HG03095 (cell line): ENCODE measurements around the gene CSNK1E.

Experiments
- ATAC-seq: cut with Tn5 transposase; IDR thresholded peaks from one replicate; pipeline ENCODE4 v1.9.1; 2021; ENCODE audit warnings: moderate library complexity; ENCODE audit not compliant: unreplicated experiment

CSNK1E gene

DNA sequence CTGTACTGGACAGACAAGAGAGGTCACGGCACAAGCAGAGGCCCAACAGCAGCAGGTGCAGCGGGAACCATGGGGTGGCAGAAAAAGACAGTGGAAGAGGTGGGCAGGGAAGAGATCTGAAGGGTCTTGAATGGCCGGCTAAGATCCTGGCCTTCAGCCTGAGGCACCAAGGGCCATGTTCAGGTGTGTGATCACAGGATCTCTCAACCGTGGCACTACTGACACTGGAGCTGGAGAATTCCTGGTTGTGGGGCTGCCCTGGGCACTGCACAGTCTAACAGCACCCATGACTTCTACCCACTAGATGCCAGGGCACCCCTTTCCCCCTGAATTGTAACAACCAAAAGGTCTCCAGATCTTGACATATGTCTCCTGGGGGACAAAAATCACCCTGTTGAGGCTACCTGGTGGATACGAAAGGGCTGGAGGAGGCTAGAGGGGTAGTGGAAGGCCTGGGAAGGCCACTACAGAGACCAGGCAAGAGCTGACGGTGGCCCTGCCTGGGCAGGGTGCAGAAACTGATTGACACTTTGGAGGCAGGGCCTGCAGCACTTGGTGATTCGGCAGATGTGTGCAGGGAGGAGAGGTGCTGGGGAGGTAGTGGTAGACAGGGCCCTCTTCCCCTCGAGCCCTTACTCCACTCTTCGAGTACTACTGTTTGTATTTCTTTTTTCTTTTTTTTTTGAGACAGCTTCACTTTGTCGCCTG lies 8.3 kb downstream of the CSNK1E start:
- ATAC-seq = no peak

GRCh38 chr22:38305471-38306448 lies 11.5 kb downstream of the CSNK1E start:
- ATAC-seq = peak; percentile 68

GRCh38 chr22:38304526-38304925 lies 12.7 kb downstream of the CSNK1E start:
- no peak for ATAC-seq

- no peak for ATAC-seq
Observed at GRCh38 chr22:38303974-38304373, 13.3 kb downstream of the CSNK1E start.

DNA sequence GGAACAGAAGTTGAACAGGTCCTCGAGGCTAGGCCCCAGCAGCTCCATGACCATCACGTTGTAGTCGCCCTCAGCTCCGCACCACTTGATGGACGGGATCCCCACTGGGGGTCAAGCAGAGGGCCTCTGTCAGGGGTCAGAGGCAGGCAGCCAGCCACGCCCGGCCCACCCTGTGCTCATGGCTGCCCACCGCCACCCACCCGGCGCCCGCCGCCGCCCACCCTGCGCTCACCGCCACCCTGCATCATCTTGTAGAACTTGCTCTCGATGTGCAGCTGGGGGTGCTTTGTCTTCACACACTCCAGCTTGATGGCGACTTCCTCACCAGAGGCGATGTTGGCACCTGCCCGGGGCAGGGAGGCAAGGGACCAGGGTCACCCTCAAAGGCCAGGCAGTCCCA lies 14.3 kb downstream of the CSNK1E start:
- no peak for ATAC-seq

- ATAC-seq = no peak
Observed at GRCh38 chr22:38300946-38301345, 16.3 kb downstream of the CSNK1E start.

- no peak for ATAC-seq
Observed at GRCh38 chr22:38300197-38300945, 16.9 kb downstream of the CSNK1E start.

GRCh38 chr22:38299770-38300102 lies 17.5 kb downstream of the CSNK1E start:
- ATAC-seq = no peak

- no peak for ATAC-seq
Observed at GRCh38 chr22:38298312-38299005, 18.8 kb downstream of the CSNK1E start.

DNA sequence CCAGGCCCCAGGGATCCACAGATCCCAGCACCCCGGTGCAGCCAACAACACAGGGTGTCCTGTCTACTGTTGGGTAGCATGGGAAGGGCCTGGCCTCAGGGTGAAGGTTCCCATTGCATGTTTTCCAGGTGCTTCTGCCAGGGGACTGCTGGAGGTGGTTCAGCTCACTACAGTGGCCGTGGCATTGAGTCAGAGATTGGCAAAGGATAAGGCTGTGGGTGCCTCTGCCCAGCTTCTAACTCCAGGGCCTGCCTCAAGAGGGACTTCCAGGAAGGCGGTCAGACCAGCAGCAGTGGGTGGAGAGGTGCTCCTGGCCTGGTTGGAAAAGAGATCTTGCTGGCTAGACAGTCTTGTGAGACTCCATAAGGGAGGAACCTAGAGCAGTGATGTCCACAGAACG lies 20.9 kb downstream of the CSNK1E start:
- no peak for ATAC-seq

- no peak for ATAC-seq
Observed at GRCh38 chr22:38295863-38296262, 21.4 kb downstream of the CSNK1E start.

DNA sequence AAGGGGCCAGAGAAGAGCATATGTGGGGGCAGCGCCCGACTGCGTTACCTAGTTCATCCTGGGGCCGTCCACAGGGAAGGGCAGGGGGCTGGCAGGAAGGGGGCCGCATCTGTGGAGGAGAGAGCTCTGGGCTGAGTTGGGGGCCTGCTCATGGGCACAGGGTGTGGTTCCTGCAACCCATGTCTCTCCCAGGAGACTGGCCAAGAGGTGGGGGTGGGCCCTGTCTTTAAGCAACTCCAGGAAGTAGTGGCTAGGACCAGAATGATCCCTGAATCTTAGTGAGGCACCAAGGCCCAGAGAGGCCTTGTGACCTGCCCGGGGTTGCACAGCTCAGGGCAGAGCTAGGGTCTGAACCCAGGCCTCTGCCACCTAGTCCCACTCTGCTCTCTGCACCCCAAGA lies 21.9 kb downstream of the CSNK1E start:
- ATAC-seq = no peak

GRCh38 chr22:38294193-38294592 lies 23.0 kb downstream of the CSNK1E start:
- ATAC-seq = no peak

DNA sequence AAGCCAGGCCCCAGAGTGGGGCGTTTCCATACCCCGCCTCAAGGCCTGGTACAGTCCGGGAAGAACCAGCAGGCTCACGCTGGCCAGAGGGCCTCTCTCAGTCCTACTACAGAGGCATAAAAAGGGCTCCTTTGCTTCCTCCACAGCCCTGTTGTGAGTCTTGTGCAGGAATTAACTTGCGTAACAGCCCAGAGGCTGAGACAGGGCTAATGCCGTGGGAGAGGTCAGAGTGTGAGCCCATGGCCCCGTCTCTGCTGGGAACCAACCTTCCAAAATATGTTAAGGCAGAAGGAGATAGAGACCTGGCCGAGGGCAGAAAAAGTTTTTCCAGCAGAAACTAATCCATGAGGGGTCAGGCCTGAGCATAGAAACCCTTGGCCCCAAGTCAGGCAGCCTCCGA lies 24.5 kb downstream of the CSNK1E start:
- ATAC-seq = no peak

DNA sequence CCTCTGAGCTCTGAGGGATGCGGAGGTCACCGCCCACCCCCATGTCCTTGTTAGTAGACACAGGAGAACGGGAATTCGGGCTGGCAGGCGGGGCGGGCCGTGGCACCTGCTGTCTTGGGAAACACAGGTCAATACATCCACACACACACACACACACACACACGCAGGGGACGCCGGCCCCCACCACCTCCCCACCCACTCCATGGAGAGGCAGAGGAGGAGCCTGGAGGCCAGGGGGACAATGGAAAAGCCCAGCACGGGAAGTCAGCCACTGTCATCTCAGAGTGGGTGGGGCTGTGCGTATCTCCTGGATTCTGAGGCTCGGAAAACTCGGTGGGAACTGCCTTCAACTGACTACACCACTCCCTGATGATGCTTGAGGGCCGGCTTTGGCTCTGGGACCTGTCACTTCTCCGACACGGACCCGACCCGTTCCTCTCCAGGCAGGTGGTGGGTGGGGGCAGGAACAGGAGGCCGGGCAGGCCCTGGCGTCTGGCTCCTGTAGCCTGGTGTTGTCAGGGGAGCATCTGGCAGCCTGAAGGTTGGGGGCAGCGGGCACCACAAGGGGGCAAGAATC lies 25.9 kb downstream of the CSNK1E start:
- no peak for ATAC-seq

- no peak for ATAC-seq
Observed at GRCh38 chr22:38290347-38290746, 26.9 kb downstream of the CSNK1E start.

- no peak for ATAC-seq
Observed at GRCh38 chr22:38289583-38290082, 27.6 kb downstream of the CSNK1E start.

- ATAC-seq = no peak
Observed at GRCh38 chr22:38286915-38287669, 30.1 kb downstream of the CSNK1E start.

DNA sequence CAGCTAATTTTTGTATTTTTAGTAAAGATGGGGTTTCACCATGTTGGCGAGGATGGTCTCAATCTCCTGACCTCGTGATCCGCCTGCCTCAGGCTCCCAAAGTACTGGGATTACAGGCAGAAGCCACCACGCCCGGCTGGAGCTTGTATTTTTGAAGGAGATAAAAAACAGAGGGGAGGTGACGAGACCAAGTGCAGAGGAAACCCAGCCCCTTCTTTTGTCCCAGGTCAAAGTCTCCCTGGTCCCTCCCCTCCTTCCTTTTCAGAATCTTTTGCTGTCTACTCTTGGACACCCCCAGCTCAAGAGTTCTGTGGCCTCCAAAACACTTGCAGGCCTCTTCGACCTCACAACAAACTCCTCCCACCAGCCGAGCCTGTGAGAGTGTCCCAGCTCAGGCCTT lies 32.2 kb downstream of the CSNK1E start:
- no peak for ATAC-seq

DNA sequence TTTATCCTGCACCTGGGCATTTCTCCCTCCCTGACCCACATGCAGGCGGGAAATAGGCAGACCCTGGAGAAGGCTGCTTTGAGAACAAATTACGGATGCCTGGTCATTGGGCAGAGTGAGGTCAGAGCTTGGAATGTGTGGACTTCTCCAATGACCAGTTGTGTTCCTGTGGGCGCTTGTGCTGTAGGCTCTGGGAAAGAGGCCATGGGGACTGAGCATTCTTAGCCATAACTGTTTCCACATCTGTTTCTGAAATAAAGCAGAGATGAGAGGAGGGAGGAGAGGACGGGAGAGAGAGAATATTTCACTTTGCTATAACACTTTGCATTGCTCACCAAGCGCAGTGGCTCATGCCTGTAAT lies 33.2 kb downstream of the CSNK1E start:
- ATAC-seq = no peak
